HG02981 (cell line): ENCODE data around the gene RAB15.
A peak's percentile ranks its signal among the peaks of the same experiment; 100 is the strongest.

Experiments
- ATAC-seq: cut with Tn5 transposase; IDR thresholded peaks from one replicate; pipeline ENCODE4 v1.9.1; 2021; ENCODE audit warnings: mild to moderate bottlenecking, moderate library complexity; ENCODE audit not compliant: unreplicated experiment

RAB15 gene

GRCh38 chr14:64990939-64991338, 18.8 kb upstream of the RAB15 start:
- no peak for ATAC-seq

DNA sequence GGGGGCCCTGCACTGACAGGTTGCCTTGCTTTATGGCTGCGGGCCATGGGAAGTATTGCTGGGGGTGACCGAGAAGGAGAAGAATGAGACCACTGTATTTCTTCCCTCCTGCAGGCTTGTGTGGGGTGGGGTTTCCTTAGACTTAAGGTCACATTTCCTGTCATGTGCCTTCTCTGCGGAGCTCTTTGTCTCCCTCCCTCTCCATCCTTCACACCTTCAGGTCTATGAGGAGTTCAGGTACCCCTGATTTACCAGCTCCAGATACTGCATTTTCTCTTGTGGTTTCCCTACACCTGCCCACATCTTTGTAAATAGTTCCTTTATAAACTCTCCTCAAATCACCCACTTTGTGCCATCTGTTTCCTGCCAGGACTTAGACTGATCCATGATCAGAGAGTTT, 18.2 kb upstream of the RAB15 start:
- no peak for ATAC-seq

DNA sequence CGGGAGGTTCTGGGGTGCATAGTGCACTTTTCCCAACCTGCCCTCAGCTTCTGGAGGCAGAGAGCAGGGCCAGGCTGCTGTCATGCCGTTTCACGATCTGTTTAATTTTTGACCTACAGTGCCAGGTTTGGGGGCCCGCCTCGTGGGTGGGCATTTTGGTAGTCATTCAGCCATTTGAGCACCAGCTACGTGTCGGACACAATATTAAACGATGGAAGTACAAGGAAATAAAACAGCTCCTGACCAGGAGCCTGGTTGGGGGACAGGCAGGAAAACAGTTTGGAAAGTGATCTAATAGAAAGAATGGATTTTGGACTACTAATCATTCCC, 15.3 kb upstream of the RAB15 start:
- no peak for ATAC-seq

GRCh38 chr14:64986648-64987437, 14.7 kb upstream of the RAB15 start, which contains the start of gene FNTB:
TSS of gene FNTB (plus strand) at chr14:64986895. CDS start at chr14:64986954, 59 bp downstream.
- peak; percentile 93 for ATAC-seq

DNA sequence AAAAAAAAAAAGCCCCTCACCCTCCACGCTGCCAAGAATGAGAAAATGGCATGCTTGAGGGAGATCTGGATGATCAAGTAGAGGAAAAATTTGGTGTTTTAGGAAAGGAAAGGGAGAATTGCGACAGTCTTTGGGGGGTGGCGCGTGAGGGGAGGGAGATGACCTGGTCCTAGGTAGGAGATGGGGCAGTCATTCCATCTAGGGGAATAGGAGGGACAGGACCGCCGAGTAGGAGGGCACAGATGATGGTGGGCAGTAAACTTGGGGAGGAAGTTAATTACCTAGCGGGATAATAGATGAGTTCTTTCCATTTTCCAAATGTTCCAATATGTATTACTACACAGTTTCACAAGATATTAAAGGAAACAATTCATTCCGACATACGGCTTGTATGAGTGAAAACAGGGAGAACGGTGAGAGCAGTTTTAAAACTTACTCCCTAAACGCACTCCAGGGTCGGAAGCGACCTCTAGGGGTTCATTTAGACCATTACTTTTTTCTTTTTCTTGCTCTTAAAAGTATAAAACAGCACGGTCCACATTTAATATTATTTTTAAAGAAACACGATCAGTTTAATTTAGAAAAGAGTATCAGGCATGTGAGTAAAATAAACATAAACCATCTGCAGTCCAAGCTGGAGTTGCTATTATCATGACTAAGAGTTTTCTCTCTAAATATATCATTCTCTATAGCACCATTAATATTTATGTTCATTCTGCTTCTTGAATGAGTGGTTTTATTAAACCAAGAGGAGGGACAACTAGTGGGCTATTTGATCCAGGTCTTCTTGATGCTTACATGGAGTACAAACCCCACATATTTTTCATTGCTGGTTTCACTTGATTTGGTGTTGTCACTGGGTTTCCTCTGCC, 11.5 kb upstream of the RAB15 start:
- no peak for ATAC-seq

GRCh38 chr14:64979336-64980074, 7.4 kb upstream of the RAB15 start:
- ATAC-seq, result no peak

DNA sequence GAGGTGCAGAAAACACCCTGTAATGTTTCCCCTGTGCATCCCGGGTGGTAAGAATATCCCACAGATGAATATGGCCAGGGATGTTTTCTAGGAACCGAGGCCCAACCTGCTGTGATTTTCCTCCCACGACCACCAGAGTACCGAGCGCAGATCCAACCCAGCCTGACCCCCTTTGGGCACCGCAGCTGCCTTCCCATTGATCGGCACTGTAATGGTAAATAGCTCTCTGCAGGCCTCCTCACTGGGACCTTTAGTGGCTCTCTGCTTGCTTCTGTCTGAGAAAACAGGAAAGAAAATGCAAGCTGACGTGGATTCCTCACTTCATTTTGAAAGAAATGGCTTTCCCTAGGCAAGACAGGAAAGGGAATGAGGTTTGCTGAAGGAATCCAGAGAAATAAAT, 2.4 kb upstream of the RAB15 start:
- ATAC-seq, result no peak

DNA sequence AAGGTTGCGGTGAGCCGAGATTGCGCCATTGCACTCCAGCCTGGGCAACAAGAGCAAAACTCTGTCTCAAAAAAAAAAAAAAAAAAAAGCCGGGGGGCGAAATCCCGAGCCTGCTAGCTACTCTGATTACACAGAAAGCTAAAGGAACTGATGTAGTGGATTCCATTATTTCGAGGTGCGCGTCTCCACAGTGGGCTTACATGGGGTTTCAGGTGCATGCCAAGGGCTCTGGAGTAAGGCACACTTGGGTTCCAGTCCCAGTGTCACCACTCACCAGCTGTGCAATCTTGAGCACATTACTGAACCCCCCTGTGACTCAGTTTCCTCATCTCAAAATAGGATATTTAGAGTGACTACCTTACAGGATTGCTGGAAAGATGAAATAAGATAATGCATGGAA, 1.7 kb upstream of the RAB15 start:
- ATAC-seq, result no peak

- ATAC-seq, result no peak
Measured at GRCh38 chr14:64973026-64973442, 898 bp upstream of the RAB15 start.

- no peak for ATAC-seq
Measured at GRCh38 chr14:64971491-64971942, 619 bp downstream of the RAB15 start.

DNA sequence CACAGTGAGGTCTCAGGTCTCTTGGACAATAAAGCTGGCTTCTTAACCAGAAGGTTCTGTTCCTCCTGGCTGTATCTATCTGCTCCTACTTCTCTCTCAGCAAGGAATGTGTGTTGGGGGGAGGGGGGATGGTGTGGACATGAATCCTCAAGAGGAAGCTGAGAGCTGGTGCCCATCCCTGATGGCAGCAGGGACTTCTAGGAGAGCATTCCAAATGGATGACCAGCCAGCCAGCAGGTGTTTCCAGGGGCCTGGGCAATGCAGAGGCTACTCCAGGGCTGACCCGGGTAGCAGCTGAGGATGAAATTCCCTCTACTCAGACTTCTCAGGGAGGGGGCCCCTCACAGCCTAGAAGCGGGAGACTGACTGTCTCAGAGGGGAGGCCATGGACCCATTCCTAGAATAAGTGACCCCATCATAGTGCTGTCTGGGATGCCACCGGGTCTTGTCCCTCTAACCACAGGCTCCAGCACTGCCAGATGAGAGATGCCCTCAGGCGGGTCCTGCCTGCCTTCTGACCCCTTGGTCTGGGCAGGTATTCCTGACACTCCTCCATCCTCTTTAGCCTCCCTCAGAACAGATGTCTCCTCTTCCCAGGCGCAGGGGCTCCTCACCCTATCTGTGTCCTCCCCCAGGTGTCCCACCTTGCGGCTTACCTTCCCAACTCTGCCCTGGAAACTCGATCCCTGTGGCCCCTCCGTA, 1.2 kb downstream of the RAB15 start:
- ATAC-seq, result no peak

DNA sequence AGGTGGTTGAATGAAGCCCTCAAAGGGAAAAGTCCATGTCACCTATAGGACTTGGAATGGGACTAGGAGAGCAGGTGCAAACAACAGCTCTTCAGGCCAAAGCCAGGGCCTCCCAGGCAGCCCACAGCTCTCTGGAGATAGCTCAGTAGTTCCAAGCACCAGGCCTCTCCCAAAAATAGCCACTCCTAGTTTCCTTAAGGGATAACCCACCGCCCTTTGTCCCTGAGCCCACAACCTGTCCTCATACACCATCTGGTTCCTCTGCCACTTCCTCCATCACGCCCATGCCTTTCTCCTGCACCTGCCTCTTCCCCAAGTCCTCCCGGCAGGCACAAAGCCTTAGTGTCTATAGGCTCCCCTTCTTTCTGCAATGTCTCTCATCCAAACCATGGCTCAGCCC, 2.1 kb downstream of the RAB15 start:
- ATAC-seq, result no peak

- ATAC-seq, result no peak
Measured at GRCh38 chr14:64968651-64969050, 3.5 kb downstream of the RAB15 start.

DNA sequence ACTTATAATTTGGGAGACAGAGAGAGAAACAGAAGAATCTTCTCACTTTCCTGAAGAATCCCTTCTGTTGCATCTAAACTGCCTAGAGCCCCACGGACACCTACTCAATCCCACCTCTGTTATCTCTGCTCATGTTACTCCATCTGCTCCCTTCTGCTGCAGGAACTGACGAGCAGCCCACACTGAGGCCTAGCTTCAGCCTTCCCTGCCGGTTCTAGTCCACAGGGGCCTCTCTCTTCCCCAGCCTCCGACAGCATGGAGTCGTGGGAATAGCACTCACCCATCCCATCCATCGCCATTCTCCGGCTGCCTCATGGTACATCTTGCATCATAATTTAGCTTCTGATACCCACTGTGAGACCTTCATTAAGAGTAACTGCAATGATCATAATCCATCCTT, 4.0 kb downstream of the RAB15 start:
- ATAC-seq, result no peak

- no peak for ATAC-seq
Measured at GRCh38 chr14:64966976-64967375, 5.2 kb downstream of the RAB15 start.

- ATAC-seq, result no peak
Measured at GRCh38 chr14:64965356-64966000, 6.7 kb downstream of the RAB15 start.

GRCh38 chr14:64963611-64964010, 8.5 kb downstream of the RAB15 start:
- no peak for ATAC-seq

- no peak for ATAC-seq
Measured at GRCh38 chr14:64960762-64961276, 11.3 kb downstream of the RAB15 start.

DNA sequence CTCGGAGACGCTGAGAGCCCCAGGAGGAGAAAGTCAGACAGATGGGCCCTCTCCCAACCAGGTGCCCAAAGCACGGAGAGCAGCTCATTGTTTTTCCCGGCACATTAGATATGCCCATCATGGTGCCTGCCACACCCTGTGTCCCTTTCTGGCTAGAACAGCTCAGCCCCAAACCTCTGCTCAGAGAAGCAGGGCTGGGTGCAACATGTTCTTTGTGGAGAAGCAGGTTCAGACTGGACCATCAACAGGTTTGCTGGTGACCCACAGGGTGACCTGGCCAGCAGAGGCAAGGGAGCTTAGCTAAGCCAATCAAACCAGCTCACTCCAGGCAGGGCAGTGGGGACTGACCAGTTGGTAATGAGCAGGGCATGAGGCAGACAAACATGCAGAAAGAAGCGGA, 13.4 kb downstream of the RAB15 start:
- ATAC-seq, result no peak

GRCh38 chr14:64958201-64958600, 13.9 kb downstream of the RAB15 start:
- ATAC-seq, result no peak
